Cardiac muscle cell (in vitro differentiated cells and primary cell): Measurements from ENCODE around the gene OR52I1. TPM values are rescaled to one million over a fixed set of nuclear protein-coding genes. Genes with fewer than 3 reads are reported as not detected.

Source experiments
- DNase-seq, 2 donors: peaks; one replicate each; pipeline versions ENCODE4 v3.0.0 to v3.0.0-alpha.2; 2010 to 2017; ENCODE audit warnings: low read depth in 1 of 2, low spot score in 1 of 2
- H3K27ac ChIP-seq: fragments of 200-600 bp; sonication (generic); 2 replicates; pipeline ENCODE4 v1.5.1; 2016
- H3K27me3 ChIP-seq: fragments of 200-600 bp; sonication (generic); 2 replicates; pipeline ENCODE4 v1.6.0; 2016; ENCODE audit warnings: control low read depth
- H3K36me3 ChIP-seq: fragments of 200-600 bp; sonication (generic); 2 replicates; pipeline ENCODE4 v1.5.1; 2016; ENCODE audit warnings: control low read depth
- H3K4me1 ChIP-seq: fragments of 200-600 bp; sonication (generic); 2 replicates; pipeline ENCODE4 v1.8.1; 2017; ENCODE audit warnings: low read depth, mild to moderate bottlenecking, mixed run types
- H3K4me3 ChIP-seq: fragments of 200-600 bp; sonication (generic); 2 replicates; pipeline ENCODE4 v1.5.1; 2016; ENCODE audit warnings: mild to moderate bottlenecking
- H3K9me3 ChIP-seq: fragments of 200-600 bp; sonication (generic); 2 replicates; pipeline ENCODE4 v1.5.1; 2017; ENCODE audit warnings: low read depth, mild to moderate bottlenecking, control low read depth
- CTCF ChIP-seq: IDR thresholded peaks from 2 replicates; pipeline ENCODE4 v1.5.1; 2012; ENCODE audit warnings: low read depth, mild to moderate bottlenecking, low read length
- polyA plus RNA-seq: library from polyadenylated mRNA; unstranded; fragments of >200 nt; fragmentation: Nextera tagmentation; extraction: Ambion mirVana; gene quantifications from 2 replicates; pipeline ENCODE4 v1.2.1, GENCODE V29; 2016
- total RNA-seq: library from RNA; depleted of rRNA; stranded (reverse); fragments of >200 nt; gene quantifications from 2 replicates; pipeline ENCODE4 v1.2.3, GENCODE V29; 2016

Gene OR52I1
- total and polyA plus RNA-seq, 2 experiments from 2014 or later, result 0.33 TPM; not detected in 1

DNA sequence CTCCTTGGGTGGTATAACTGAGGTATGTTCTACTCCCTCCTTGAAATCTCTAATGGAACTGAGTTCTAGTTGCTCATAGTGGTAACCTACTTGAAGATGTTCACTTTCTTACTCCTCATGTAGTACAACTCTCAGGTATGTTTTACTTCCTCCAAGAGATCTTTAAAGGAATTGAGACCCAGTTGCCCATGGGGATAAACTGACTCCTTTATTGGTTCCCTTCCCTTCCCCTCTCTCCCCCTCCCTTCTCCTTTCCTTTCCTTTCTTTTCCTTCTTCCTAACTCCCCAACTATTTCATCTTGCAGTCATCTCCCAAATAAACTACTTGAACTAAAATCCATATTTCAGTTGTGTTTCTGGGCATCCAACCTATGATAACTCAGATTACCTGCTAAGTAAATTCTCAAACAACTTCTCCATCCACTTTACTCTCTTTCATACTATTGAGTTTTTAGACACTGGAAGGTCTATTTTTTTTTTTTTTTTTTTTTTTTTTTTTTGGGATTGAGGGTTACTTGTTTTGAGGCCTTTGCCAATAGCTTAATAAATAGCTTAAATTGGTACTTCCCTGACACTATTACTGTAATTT is 22.1 kb downstream of the OR52I1 start:
- DNase-seq, result no peak
- Histone ChIP-seq H3K9me3 (no peaks in the 10 kb centered on the region), H3K27me3 (peaks cover 11% of the 10 kb centered on the region), H3K36me3 (no peaks in the 10 kb centered on the region), H3K27ac (no peak overlapping the region), H3K4me1 (no peaks in the 10 kb centered on the region), H3K4me3 (no peak overlapping the region)
- no peak for TF ChIP-seq CTCF

DNA sequence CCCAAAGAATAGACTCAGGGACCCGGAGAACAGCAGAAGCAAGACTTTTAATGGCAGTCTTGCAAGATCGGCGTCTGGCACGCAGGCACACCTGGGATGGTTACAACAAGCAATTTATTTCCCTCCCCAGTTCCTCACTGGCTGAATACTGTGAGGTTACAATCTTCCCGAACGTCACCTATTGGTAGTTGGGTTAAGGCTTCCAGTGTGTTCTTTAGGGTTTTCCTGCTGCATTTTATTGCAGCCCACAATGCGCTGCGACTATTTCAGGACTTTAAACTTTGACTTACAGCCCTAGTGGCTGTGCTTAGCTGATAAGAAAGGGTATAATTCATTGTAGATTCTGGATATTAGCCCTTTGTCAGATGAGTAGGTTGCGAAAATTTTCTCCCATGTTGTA is 25.7 kb downstream of the OR52I1 start:
- no peak for DNase-seq
- no peaks in the 10 kb centered on the region for H3K4me1 ChIP-seq
- no peak overlapping the region for H3K27ac ChIP-seq
- H3K4me3 ChIP-seq, result no peak overlapping the region
- no peak for TF ChIP-seq CTCF
- no peaks in the 10 kb centered on the region for H3K36me3 ChIP-seq
- H3K27me3 ChIP-seq, result no peaks in the 10 kb centered on the region
- H3K9me3 ChIP-seq, result no peaks in the 10 kb centered on the region

DNA sequence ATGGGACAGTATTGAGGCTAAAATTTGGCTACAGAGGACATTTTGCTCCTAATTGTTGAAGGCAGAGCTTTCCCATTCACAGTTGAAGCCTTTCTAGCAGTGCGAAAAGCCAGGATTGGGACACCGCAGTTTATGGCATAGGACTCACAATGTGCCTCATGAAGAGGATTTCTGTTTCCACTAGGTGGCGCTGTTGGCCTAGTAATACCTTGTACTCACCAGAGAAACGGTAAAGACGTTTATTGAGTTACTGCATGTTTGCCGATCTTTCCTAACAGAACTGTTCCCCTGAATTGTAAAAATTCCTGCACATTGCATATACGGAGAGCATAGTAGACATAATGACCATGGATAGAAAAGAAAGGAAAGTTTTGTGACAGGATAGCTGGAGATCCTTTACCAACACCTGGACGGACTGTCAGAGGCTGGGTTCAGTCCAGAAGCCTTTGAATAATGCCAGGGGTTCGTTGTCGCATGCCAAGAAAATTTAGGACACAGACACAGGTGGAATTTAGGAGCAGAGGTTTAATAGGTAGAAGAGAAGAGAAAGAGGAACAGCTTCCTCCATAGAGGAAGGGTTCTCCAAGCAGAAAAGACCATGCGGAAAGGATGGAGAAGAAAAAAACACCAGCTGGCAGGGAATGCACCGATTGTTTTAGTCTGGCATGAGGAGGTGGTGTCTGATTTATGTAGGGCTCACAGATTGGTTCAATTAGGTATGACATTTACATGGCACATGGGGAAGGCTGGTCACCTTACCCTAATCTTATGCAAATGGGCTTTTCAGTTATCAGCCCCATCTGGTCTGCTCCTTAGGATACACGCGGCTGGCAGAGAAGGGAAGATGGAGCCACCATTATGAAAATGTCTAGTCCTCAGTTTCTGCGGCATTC is 32.6 kb downstream of the OR52I1 start:
- H3K27me3 ChIP-seq, result no peaks in the 10 kb centered on the region
- TF ChIP-seq CTCF, result peak; percentile 67
- no peaks in the 10 kb centered on the region for H3K4me1 ChIP-seq
- no peak overlapping the region for H3K27ac ChIP-seq
- no peaks in the 10 kb centered on the region for H3K36me3 ChIP-seq
- DNase-seq, result peak; percentile 85 to 89
- H3K9me3 ChIP-seq, result no peaks in the 10 kb centered on the region
- H3K4me3 ChIP-seq, result no peak overlapping the region

DNA sequence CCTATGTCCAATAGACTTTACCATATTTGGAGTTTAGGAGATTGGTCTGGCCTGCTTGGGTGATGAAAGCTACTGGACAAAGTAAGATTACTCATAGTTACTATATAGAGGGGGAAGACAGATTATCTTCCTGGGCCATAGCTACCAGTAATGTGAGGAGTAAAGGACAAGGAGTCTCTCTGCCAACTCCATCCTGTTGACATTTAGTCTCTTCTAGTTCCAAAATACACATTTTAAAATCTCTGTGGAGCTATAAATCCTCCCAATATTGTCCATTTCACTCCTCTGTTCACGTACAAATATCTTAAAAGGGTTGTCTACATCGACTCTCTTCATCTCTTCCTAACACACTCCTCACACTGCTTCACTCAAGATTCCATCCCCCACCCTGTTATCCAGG is 42.3 kb downstream of the OR52I1 start:
- Histone ChIP-seq H3K27me3 (peaks cover 5% of the 10 kb centered on the region), H3K4me1 (no peaks in the 10 kb centered on the region), H3K9me3 (no peaks in the 10 kb centered on the region), H3K27ac (no peak overlapping the region), H3K4me3 (no peak overlapping the region), H3K36me3 (no peaks in the 10 kb centered on the region)
- no peak for DNase-seq
- TF ChIP-seq CTCF, result no peak

DNA sequence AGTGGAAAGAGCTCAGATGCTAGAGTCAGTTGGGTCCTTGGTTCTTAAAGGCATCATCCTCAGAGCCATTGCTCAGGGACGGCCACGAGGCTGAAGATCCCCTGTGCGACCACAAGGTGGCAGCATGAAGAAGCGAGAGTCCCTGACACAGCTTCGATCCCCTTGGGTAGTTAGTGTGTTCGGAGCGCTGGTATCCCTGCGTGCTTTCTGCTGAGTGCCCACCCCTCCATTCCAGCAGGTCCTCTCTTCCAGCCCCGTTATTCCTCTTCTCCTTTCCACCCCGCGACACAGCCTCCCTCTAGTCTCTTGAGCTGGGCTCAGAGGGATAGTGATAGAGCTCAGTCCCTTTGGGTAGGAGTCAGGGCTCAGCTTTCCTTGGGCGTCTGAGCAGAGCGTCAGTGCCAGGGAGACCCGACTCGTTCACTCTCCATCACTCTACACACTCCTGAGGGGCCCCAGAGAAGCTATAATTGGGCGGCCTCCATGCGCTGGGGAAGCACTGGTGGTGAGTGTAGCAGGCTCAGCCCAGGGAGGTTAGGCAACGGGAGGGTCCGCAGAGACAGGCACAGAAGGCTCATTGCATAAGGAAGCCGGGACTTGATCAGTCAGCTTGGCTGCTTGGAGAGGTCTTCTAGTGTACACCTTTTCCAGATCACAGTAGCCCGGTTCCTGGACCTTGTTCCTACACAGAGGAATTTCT is 43.3 kb downstream of the OR52I1 start, which contains the start of gene OR51D1:
OR51D1 (plus strand) TSS at position 516 of the 700 bp plus-strand sequence. CDS start 2,314 bp downstream, outside the sequence.
- Histone ChIP-seq H3K27ac (no peak within 1 kb of the TSS), H3K27me3 (peaks cover 5% of the 10 kb centered on the region), H3K4me1 (no peaks in the 10 kb centered on the region), H3K9me3 (no peaks in the 10 kb centered on the region), H3K36me3 (no peaks in the 10 kb centered on the region), H3K4me3 (no peak within 1 kb of the TSS)
- DNase-seq, result peak; percentile 77 to 80
- peak; percentile 94 for TF ChIP-seq CTCF
